H9 (cell line): Measurements from ENCODE around the gene TBC1D22A. TPM values are rescaled to one million over a fixed set of nuclear protein-coding genes. Genes with fewer than 3 reads are reported as not detected.

ENCODE experiments used
- DNase-seq: peaks from one replicate; pipeline ENCODE4 v3.0.0-alpha.2; 2017
- H2AFZ ChIP-seq: one replicate; pipeline ENCODE4 v1.6.1; 2013; ENCODE audit warnings: mild to moderate bottlenecking, low read length, control low read depth, moderate library complexity
- H2AK5ac ChIP-seq: 2 replicates; pipeline ENCODE4 v1.6.1; 2013; ENCODE audit warnings: low read length, control low read depth, mixed read lengths; ENCODE audit not compliant: insufficient read length
- H2BK120ac ChIP-seq: one replicate; pipeline ENCODE4 v1.6.1; 2013; ENCODE audit warnings: low read depth, mild to moderate bottlenecking, low read length, control low read depth, inconsistent platforms; ENCODE audit not compliant: poor library complexity, severe bottlenecking
- H2BK12ac ChIP-seq: 2 replicates; pipeline ENCODE4 v1.6.1; 2013; ENCODE audit warnings: low read length, control low read depth, mixed read lengths, low read depth; ENCODE audit not compliant: insufficient read length
- H2BK15ac ChIP-seq: 2 replicates; pipeline ENCODE4 v1.6.1; 2013; ENCODE audit warnings: low read depth, low read length, control low read depth
- H2BK20ac ChIP-seq: one replicate; pipeline ENCODE4 v1.6.1; 2013; ENCODE audit warnings: low read depth, mild to moderate bottlenecking, low read length, control low read depth, inconsistent platforms; ENCODE audit not compliant: poor library complexity, severe bottlenecking
- H2BK5ac ChIP-seq: 2 replicates; pipeline ENCODE4 v1.6.1; 2013; ENCODE audit warnings: low read length, control low read depth, mixed read lengths; ENCODE audit not compliant: insufficient read length
- H3K14ac ChIP-seq: 2 replicates; pipeline ENCODE4 v1.6.1; 2013; ENCODE audit warnings: low read length, control low read depth; ENCODE audit not compliant: insufficient read depth
- H3K18ac ChIP-seq: 2 replicates; pipeline ENCODE4 v1.6.1; 2013; ENCODE audit warnings: low read depth, mild to moderate bottlenecking, mixed read lengths, low read length, control low read depth; ENCODE audit not compliant: insufficient read length
- H3K23ac ChIP-seq: 2 replicates; pipeline ENCODE4 v1.6.1; 2013; ENCODE audit warnings: low read length, control low read depth, mixed read lengths, low read depth; ENCODE audit not compliant: insufficient read length
- H3K23me2 ChIP-seq: 2 replicates; pipeline ENCODE4 v1.6.1; 2013; ENCODE audit warnings: low read depth, mild to moderate bottlenecking, mixed read lengths, low read length, control low read depth; ENCODE audit not compliant: insufficient read length, poor library complexity, severe bottlenecking
- H3K27ac ChIP-seq: 2 replicates; pipeline ENCODE4 v1.5.1; 2013; ENCODE audit warnings: low read length, control low read depth, mixed read lengths, low read depth; ENCODE audit not compliant: insufficient read length
- H3K27me3 ChIP-seq: 2 replicates; pipeline ENCODE4 v1.6.1; 2013; ENCODE audit warnings: low read length, control low read depth, inconsistent platforms; ENCODE audit not compliant: insufficient read depth
- H3K4ac ChIP-seq: 2 replicates; pipeline ENCODE4 v1.6.1; 2013; ENCODE audit warnings: low read depth, mild to moderate bottlenecking, control low read depth, inconsistent platforms, low read length, moderate library complexity
- H3K4me1 ChIP-seq: 2 replicates; pipeline ENCODE4 v1.6.1; 2013; ENCODE audit warnings: low read length, control low read depth, inconsistent platforms; ENCODE audit not compliant: insufficient read depth
- H3K4me2 ChIP-seq: 2 replicates; pipeline ENCODE4 v1.6.1; 2013; ENCODE audit warnings: low read length, control low read depth, mixed read lengths; ENCODE audit not compliant: insufficient read length, insufficient read depth
- H3K56ac ChIP-seq: 2 replicates; pipeline ENCODE4 v1.6.1; 2013; ENCODE audit warnings: low read depth, mild to moderate bottlenecking, mixed read lengths, low read length, control low read depth; ENCODE audit not compliant: insufficient read length
- H3K79me1 ChIP-seq: 2 replicates; pipeline ENCODE4 v1.6.1; 2013; ENCODE audit warnings: low read depth, mild to moderate bottlenecking, moderate library complexity, low read length, control low read depth, inconsistent platforms; ENCODE audit not compliant: insufficient read depth, poor library complexity, severe bottlenecking
- H3K79me2 ChIP-seq: 2 replicates; pipeline ENCODE4 v1.6.1; 2013; ENCODE audit warnings: low read length, control low read depth, inconsistent platforms; ENCODE audit not compliant: insufficient read depth
- H3K9ac ChIP-seq: 2 replicates; pipeline ENCODE4 v1.6.1; 2013; ENCODE audit warnings: low read length, control low read depth, mixed read lengths; ENCODE audit not compliant: insufficient read length; ENCODE audit errors: extremely low read depth
- H3K9me3 ChIP-seq: one replicate; pipeline ENCODE4 v1.6.1; 2013; ENCODE audit warnings: low read depth, low read length, inconsistent platforms; ENCODE audit not compliant: control insufficient read depth
- H3T11ph ChIP-seq: one replicate; pipeline ENCODE4 v1.6.1; 2013; ENCODE audit warnings: mild to moderate bottlenecking, low read length, control low read depth, inconsistent platforms
- H4K20me1 ChIP-seq: one replicate; pipeline ENCODE4 v1.6.1; 2013; ENCODE audit not compliant: control insufficient read depth, insufficient read length, insufficient read depth
- H4K5ac ChIP-seq: 2 replicates; pipeline ENCODE4 v1.6.1; 2013; ENCODE audit warnings: low read depth, mild to moderate bottlenecking, mixed read lengths, low read length, control low read depth; ENCODE audit not compliant: insufficient read length
- H4K8ac ChIP-seq: replicated peaks from 2 replicates; pipeline ENCODE4 v1.6.1; 2013; ENCODE audit warnings: low read length, control low read depth, mixed read lengths, low read depth; ENCODE audit not compliant: insufficient read length
- H4K91ac ChIP-seq: 2 replicates; pipeline ENCODE4 v1.6.1; 2013; ENCODE audit warnings: low read depth, mild to moderate bottlenecking, moderate library complexity, mixed read lengths, low read length, control low read depth; ENCODE audit not compliant: insufficient read length
- H3K27ac Mint-ChIP-seq, 3 experiments: 2 replicates in 2 of 3; 3 replicates in 1 of 3; pipeline ENCODE4 v1.8.0; 2020 to 2021; ENCODE audit warnings: mixed read lengths in 3 of 3, mild to moderate bottlenecking in 1 of 3, moderate library complexity in 1 of 3
- H3K27me3 Mint-ChIP-seq: 2 replicates; pipeline ENCODE4 v1.8.0; 2021; ENCODE audit warnings: low read depth, mild to moderate bottlenecking, moderate library complexity, mixed read lengths
- H3K36me3 Mint-ChIP-seq, 3 experiments: 2 replicates in 2 of 3; 3 replicates in 1 of 3; pipeline ENCODE4 v1.8.0; 2020 to 2021; ENCODE audit warnings: low read depth in 3 of 3, mixed read lengths in 3 of 3; ENCODE audit not compliant: insufficient read depth in 1 of 3
- H3K4me1 Mint-ChIP-seq, 2 experiments: 2 replicates each; pipeline ENCODE4 v1.8.0; 2020; ENCODE audit warnings: mixed read lengths in 2 of 2
- H3K4me3 Mint-ChIP-seq, 2 experiments: 2 replicates in 1 of 2; 3 replicates in 1 of 2; pipeline ENCODE4 v1.8.0; 2020 to 2021; ENCODE audit warnings: mild to moderate bottlenecking in 2 of 2, mixed read lengths in 2 of 2, moderate library complexity in 1 of 2
- H3K9me3 Mint-ChIP-seq, 2 experiments: 2 replicates in 1 of 2; 3 replicates in 1 of 2; pipeline ENCODE4 v1.8.0; 2020; ENCODE audit warnings: mild to moderate bottlenecking in 2 of 2, mixed read lengths in 2 of 2, moderate library complexity in 1 of 2
- WGBS: extraction: QIAGEN DNeasy Blood & Tissue Kit; methylation state at CpG from one replicate; pipeline ENCODE4 v1.1.7; 2013; ENCODE audit warnings: missing lambda C conversion rate, low lambda C conversion rate, mixed read lengths; ENCODE audit not compliant: insufficient read length; ENCODE audit errors: extremely low coverage; 5-methylcytosine and 5-hydroxymethylcytosine counted together
- total RNA-seq: library from RNA; stranded (reverse); gene quantifications from 2 replicates; pipeline ENCODE4 v1.2.1, GENCODE V29; 2021
- TF ChIP-seq, protein P1 (sequence below): fragments of 200-600 bp; sonication (generic); conservative IDR thresholded peaks from 3 replicates; pipeline ENCODE4 v1.8.0; 2021; ENCODE audit warnings: antibody characterized with exemption, mild to moderate bottlenecking

The TBC1D22A gene
- total RNA-seq, 1 experiment from 2014 or later: 20.8 TPM

DNA sequence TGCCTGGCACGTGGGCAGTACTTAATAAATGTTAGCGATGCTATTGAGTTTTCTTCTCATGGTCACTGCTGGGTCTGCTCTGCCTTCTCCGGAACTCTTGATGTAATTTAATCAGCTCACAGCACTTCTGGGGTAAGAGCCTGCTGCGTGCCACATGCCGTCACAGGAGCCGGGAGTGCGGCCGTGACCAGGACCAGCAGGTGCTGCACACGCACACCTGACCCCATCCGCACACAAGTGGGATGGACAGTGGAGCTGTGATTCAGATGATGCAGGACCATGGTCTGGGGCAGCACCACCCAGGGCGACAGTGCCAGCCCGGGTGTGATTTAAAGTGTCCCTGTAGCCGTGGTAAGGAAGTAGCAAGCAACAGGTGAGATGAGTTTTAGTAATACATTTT is 61.2 kb downstream of the TBC1D22A start:
- no CpG with 5 or more reads among the region's 13 CpGs for WGBS

More for the DNA sequence above, 61.2 kb downstream of the TBC1D22A start:
- Histone ChIP-seq H3K79me1 (no peaks in the 10 kb centered on the region), H2BK20ac (no peak overlapping the region), H3K4ac (no peak overlapping the region), H3T11ph (no peak overlapping the region), H3K4me2 (no peak overlapping the region), H3K27ac (no peak overlapping the region), H3K79me2 (no peaks in the 10 kb centered on the region; the same call in 1 of the 2 replicates), H3K23me2 (no peaks in the 10 kb centered on the region), H3K4me1 (no peaks in the 10 kb centered on the region), H4K91ac (no peak overlapping the region), H2AFZ (no peak overlapping the region), H2BK5ac (no peak overlapping the region), H4K8ac (no peak overlapping the region), H3K27me3 (no peaks in the 10 kb centered on the region), H3K56ac (no peak overlapping the region), H3K14ac (no peak overlapping the region), H4K5ac (no peak overlapping the region), H2BK120ac (no peak overlapping the region), H2AK5ac (no peak overlapping the region), H2BK12ac (no peak overlapping the region), H2BK15ac (no peak overlapping the region), H3K23ac (no peak overlapping the region), H3K18ac (no peak overlapping the region), H3K9me3 (no peaks in the 10 kb centered on the region), H3K9ac (no peak overlapping the region), H4K20me1 (no peaks in the 10 kb centered on the region)
- Mint-ChIP-seq H3K4me3 (no peak overlapping the region), H3K27me3 (no peaks in the 10 kb centered on the region), H3K4me1 (peaks cover 11 to 20% of the 10 kb centered on the region in 2 experiments), H3K36me3 (peaks cover 6 to 17% (median 16%) of the 10 kb centered on the region in 3 experiments; a peak in 6 of 7 replicates), H3K9me3 (no peaks in the 10 kb centered on the region), H3K27ac (no peak overlapping the region)
- DNase-seq: no peak
- TF ChIP-seq, protein P1, sequence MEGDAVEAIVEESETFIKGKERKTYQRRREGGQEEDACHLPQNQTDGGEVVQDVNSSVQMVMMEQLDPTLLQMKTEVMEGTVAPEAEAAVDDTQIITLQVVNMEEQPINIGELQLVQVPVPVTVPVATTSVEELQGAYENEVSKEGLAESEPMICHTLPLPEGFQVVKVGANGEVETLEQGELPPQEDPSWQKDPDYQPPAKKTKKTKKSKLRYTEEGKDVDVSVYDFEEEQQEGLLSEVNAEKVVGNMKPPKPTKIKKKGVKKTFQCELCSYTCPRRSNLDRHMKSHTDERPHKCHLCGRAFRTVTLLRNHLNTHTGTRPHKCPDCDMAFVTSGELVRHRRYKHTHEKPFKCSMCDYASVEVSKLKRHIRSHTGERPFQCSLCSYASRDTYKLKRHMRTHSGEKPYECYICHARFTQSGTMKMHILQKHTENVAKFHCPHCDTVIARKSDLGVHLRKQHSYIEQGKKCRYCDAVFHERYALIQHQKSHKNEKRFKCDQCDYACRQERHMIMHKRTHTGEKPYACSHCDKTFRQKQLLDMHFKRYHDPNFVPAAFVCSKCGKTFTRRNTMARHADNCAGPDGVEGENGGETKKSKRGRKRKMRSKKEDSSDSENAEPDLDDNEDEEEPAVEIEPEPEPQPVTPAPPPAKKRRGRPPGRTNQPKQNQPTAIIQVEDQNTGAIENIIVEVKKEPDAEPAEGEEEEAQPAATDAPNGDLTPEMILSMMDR: no peak
